HG02970 (cell line): ENCODE data around the gene IL31.

ENCODE experiments used
- ATAC-seq: cut with Tn5 transposase; IDR thresholded peaks from one replicate; pipeline ENCODE4 v1.9.1; 2021; ENCODE audit warnings: mild to moderate bottlenecking, moderate library complexity, moderate number of reproducible peaks; ENCODE audit not compliant: unreplicated experiment, low FRiP score

The IL31 gene

GRCh38 chr12:122133192-122133950, 40.6 kb downstream of the IL31 start:
- no peak for ATAC-seq

- ATAC-seq: no peak
Observed at GRCh38 chr12:122130150-122130549, 43.9 kb downstream of the IL31 start.

- no peak for ATAC-seq
Observed at GRCh38 chr12:122129131-122129530, 44.9 kb downstream of the IL31 start.

GRCh38 chr12:122128481-122128880, 45.5 kb downstream of the IL31 start:
- no peak for ATAC-seq

- ATAC-seq: no peak
Observed at GRCh38 chr12:122127839-122128238, 46.2 kb downstream of the IL31 start.

- ATAC-seq: no peak
Observed at GRCh38 chr12:122126713-122127597, 47.1 kb downstream of the IL31 start.

- no peak for ATAC-seq
Observed at GRCh38 chr12:122126342-122126635, 47.7 kb downstream of the IL31 start.

- no peak for ATAC-seq
Observed at GRCh38 chr12:122125452-122126341, 48.3 kb downstream of the IL31 start.

- no peak for ATAC-seq
Observed at GRCh38 chr12:122124370-122124769, 49.7 kb downstream of the IL31 start.

GRCh38 chr12:122123761-122124145, 50.3 kb downstream of the IL31 start:
- no peak for ATAC-seq

GRCh38 chr12:122123051-122123760, 50.8 kb downstream of the IL31 start:
- no peak for ATAC-seq
